Astrocyte (in vitro differentiated cells and primary cell): ENCODE measurements around the gene PLD1.

Experiments
- CTCF ChIP-seq: IDR thresholded peaks from 2 replicates; pipeline ENCODE4 v1.5.1; 2011; ENCODE audit warnings: low read depth, mild to moderate bottlenecking, inconsistent platforms, low read length, moderate library complexity; ENCODE audit not compliant: insufficient read depth
- EZH2 ChIP-seq: IDR thresholded peaks from 2 replicates; pipeline ENCODE4 v1.6.1; 2012; ENCODE audit warnings: mild to moderate bottlenecking, low read length, inconsistent platforms; ENCODE audit not compliant: insufficient read depth

- TF ChIP-seq CTCF: no peak
- no peak for TF ChIP-seq EZH2
Observed at GRCh38 chr3:171680726-171681411, 129.4 kb downstream of the PLD1 start.
